Pons (tissue), 1 donor: ENCODE results near the gene COA3.
"Not testable (repeated sequence)": the region's sequence is repeated elsewhere in the genome, so short reads cannot be mapped to it uniquely, and the experiment has no call there.

Source experiments
- DNase-seq: peaks from one replicate; pipeline ENCODE4 v3.0.0-alpha.2; 2016; ENCODE audit warnings: low spot score

The COA3 gene

DNA sequence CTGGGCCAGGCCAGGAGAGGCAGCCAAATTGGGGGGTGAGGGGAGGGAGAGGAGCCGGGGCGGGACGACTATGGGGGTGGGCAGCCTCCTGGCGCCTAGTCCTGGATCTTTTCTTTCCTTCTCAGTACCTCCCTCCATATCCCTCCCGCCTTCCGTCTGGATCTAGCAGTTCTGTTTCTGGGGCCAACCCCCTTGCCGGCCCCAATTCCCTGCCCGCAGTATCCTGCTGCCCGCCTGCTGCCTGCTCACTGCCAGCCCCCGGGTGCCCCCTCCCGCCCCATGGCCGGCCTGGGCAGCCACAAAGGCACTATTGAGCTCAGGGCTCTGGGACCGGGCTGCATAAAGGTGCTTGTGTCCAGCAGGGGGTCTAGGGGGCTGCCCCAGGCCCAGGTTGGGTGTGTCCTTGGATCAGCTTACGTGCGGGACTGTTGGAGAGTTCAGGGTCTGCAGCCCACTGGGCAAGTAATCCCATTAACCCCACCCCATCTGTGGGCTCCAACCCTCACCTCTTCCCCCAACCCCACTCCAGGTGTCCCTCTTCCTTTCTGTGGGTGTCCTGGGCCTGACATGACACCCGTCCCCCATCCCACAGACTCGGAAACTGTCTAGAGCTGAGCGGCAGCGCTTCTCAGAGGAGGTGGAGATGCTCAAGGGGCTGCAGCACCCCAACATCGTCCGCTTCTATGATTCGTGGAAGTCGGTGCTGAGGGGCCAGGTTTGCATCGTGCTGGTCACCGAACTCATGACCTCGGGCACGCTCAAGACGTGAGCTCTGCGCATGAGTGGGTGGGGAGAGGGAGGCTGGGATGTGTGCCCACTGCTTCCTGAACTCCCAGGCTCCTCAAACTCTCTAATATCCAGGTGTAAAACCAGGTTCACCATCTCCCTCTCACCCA is 16.1 kb downstream of the COA3 start:
- no peak for DNase-seq

DNA sequence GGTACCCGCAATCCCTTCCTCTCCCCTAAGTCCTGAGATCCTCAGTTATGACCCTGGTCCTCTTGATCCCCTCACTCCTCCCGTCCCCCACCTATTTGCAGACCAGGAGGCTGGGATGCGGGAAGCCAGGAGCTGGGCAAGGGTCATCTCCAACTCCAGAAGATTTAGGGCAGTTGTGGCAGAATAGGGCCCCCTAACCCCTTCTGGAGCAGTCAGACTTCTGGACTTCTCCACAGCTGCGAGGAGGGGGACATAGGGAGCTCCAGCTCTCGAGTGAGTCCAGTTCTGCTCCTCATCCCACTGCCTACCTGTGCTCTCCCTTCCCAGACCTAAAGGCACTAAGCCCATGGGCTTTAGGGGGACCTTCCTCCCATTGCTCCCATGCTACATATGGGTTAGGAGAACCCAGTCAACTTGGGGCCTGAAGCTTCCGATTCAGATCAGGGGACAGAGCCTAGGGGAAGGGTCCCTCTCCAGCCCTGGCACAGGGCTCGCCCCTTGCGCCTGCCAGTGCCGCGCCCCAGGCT is 16.8 kb downstream of the COA3 start:
- no peak for DNase-seq

DNA sequence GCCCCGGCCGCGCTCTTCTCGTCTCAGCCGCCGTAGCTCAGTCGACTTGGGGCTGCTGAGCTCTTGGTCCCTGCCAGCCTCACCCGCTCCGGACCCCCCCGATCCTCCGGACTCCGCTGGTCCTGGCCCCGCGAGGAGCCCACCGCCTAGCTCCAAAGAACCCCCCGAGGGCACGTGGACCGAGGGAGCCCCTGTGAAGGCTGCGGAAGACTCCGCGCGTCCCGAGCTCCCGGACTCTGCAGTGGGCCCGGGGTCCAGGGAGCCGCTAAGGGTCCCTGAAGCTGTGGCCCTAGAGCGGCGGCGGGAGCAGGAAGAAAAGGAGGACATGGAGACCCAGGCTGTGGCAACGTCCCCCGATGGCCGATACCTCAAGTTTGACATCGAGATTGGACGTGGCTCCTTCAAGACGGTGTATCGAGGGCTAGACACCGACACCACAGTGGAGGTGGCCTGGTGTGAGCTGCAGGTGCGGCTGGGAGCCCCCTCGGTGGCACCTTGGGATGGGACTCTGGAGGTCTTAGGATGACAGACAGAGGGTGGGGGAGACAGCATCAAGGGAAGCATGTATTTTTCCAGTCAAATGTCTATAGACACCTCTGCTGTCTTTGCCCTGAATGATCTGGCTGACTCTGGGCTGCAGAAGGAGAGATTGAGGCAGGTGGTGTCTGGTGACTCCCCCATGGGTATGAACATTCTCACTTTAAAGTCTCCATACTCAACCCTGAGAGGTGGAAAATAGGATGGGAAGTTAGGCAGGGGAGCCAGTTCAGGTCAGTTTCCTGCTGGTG is 17.5 kb downstream of the COA3 start:
- DNase-seq, result no peak

DNA sequence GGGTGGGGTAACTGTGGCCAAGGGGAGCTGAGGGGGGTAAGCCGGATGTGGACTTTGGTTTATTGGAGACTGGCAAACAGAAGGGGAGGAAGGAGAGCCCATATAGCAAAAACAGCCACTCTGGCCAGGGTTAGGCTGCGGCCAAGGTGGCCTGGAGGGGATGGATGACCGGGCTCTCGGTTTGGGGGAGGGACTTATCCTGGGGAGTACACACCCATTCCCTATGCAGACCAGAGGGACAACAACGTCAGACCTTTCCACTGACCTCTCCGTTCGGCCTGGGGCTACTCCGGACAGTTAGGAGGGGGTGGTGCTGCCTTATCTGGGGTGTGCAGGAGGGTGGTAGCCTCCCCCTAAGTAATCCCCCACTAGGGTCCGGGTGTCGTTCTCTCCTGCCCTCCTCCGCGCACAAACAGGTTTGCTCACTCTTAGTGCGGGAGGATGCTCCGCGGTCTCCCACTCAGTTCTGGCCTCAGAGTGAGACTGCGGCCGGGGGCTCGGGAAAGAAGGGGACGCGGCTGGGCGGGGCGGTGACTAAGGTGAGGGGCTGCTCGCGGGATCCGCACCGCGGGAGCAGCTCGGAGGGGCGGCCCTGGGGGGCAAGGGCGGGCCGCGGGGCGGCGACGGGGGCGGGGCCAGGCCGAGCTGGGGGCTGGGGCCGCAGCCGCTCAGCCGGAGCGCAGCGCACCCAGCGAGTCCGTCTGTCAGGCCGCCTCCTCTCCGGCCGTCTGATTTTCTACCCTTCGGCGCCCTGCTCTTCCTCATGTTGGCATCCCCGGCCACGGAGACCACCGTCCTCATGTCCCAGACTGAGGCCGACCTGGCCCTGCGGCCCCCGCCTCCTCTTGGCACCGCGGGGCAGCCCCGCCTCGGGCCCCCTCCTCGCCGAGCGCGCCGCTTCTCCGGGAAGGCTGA is 18.3 kb downstream of the COA3 start, which contains the start of gene WNK4:
Gene WNK4 (plus strand): TSS at position 675 of the 915 bp plus-strand sequence. CDS start 89 bp downstream, at position 764.
- DNase-seq, result no peak

DNA sequence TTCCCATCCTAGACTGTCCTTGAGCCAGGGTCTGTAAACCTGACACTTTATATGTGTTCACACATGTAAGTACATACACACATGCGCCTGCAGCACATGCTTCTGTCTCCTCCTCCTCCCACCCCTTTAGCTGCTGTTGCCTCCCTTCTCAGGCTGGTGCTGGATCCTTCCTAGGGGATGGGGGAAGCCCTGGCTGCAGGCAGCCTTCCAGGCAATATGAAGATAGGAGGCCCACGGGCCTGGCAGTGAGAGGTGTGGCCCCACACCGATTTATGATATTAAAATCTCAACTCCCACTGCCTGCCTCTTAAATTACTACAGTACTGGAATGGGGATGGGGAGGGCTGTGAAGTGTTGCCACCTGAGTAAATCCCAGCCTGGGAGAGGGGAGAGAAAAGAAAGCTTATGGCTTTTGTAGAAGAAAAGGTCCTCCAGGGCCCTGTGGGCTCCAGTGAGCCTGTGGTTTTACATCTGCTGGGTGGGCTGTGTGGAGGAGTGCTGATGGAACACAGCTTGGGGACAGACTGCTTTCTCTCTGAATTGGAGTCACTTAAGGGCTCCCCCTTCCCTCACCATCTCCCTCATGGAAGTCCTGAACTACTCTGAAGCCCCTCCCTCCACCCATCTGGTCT is 19.1 kb downstream of the COA3 start:
- no peak for DNase-seq

DNA sequence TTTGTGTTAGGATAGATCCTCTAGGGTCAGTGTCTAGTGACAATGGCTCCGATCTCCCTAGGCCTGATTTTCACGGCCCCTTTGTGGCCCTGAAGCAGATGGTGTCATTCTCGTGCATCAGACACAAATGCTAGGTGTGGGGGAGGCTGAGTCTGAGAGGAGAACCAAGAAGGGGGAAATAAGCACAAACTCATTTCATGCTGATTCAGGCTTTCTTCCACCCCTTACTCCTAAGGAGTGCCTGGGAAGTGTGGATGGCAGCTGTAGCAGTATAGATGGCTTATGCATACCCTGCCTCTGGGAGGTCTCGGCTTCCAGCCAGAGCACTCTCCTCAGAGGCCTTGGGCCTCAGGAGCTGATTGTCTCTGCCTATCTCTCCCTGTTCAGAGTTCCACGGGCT is 19.9 kb downstream of the COA3 start:
- DNase-seq, result no peak

DNA sequence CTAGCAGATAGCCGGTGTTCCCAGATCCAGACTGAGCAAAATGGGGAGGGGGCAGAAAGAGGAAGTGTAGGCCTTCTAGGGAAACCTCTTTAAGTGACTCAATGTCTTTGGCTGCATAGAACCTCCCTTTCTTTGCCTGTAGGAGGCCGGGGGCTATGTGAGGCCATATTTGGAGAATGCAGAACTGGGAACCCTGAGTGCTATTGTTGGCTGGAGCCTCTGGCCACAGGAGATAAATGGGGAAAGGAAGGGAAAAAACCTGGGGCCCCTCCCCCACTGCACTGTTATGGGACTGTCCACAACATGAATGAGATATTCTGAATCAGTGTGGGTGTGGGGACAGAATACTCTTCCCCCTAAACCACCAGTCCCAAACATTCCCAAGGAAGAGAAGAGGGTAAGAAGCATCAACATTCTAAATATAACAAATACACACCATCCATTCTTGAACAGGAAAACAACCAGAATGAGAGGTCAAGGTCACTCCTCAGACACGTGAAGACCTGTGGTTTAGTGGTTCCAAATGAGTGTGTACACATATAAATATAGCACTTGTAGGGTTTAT is 22.9 kb downstream of the COA3 start:
- no peak for DNase-seq

DNA sequence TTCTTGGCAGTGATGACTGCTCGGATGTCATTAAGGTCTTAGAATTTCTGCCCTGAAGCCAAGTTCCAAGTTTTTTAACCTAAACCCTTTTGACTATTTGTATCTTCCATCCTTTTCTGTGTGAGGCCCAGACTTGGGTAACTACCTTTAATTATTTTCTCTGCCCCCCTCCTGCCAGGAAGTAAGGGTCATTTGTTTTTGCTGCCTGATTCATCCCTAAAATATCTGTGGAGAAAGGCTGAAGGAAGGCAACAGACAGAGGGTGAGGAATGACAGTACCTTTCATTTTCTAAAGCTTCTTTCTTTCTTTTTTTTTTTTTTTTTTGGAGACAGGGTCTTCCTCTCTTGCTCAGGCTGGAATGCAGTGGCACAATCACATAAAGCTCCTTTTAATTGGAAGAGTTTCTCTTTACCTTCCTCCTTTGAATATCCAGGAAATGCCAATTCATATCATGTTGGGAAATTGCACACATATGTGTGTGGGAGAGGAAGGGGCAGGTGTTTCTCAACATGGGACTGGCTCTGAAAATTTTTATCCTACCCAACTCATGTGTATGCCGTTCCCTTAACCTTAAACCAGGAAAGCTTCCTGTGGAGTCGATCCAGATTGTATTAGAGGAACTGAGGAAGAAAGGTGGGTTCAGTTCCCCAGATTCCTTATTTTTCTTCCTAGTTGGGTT is 24.3 kb downstream of the COA3 start:
- DNase-seq, result no peak

DNA sequence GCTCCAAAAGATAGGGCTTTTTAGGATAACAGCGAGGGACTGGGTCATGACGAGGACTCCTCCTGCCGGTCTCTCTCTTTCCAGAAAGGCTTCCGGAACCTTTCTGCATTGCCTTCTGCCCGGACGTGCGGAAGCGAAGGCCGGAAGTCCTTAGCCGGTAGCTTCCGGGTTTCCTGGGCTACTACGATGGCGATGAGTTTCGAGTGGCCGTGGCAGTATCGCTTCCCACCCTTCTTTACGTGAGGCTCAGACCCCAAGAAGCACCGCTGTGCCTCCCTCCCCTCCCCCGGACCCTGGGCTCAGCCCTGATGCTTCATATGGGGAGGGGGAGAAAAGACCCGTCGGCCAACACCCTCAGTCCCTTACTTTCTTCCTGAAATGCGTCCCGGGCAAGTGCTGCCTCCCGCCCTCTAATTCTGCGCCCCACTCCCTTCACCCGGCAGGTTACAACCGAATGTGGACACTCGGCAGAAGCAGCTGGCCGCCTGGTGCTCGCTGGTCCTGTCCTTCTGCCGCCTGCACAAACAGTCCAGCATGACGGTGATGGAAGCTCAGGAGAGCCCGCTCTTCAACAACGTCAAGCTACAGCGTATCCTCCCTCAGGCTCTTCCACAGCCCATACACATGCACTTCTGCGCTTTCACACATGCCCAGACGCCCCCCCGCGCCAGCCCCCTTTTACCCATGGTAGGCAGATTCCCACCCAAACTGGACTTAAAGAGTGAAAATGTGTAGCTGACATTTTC is 25.0 kb downstream of the COA3 start, which contains the start of gene VPS25:
Gene VPS25 (plus strand): TSS at position 160 of the 746 bp plus-strand sequence. CDS start 27 bp downstream, at position 187.
- DNase-seq, result peak; percentile 84

DNA sequence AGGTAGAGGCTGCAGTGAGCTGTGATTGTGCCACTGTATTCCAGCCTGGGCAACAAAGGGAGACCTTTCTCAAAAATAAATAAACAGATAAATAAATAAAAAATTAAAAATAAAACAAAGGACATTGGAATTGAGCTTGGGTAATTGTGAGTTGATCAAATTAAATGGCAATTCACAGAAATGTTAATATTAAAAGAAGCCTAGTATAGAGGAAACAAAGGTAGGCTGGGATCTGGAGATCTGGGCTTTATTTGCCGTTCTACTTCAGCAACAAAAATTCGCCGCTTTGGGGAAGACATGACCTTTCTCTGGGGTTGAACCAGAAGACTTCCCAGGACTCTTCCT is 25.6 kb downstream of the COA3 start:
- no peak for DNase-seq

DNA sequence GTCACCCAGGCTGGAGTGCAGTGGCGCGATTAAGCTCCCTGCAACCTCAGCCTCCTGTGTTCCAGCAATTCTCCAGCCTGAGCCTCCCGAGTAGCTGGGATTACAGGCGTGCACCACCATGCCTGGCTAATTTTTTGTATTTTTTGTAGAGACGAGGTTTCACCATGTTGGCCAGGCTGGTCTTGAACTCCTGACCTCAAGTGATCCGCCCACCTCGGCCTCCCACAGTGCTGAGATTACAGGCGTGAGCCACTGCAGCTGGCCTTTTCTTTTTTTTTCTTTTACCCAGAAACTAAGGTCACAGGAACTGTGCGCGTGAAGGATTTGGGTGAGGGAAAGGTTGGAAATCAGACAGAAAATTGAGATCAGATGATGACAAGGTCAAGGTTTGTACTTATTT is 28.5 kb downstream of the COA3 start:
- not testable (repeated sequence) for DNase-seq

DNA sequence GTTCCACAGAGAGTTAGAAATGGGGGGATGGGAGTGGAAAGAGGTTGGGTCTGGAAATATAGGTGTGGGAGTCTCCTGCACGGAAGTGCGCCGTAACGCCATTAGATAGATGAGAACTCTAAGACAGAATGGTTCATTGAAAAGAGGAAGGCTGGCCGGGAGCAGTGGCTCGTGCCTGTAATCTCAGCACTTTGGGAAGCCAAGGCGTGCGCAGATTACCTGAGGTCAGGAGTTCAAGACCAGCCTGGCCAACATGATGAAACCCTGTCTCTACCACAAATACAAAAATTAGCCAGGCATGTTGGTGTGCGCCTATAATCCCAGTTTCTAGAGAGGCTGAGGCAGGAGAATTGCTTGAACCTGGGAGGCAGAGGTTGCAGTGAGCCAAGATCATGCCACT is 30.5 kb downstream of the COA3 start:
- not testable (repeated sequence) for DNase-seq

DNA sequence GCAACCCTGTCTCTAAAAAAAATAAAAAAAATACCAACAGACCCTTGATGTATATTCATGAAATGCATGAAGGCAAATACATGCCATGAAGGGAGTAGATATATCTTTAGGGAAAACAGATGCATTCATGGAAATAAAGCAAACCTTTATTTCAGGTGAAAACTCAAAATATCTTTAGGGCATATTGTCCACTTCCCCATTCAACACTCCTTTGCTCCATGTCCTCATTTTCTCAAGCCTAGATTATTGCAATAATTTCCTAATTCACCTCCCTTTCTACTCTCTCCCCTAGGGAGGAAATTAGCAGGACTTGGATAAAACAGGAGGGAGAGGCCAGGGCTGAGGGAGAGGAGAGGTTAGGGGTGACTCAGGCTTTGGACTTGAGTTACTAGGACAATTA is 31.0 kb downstream of the COA3 start:
- no peak for DNase-seq

DNA sequence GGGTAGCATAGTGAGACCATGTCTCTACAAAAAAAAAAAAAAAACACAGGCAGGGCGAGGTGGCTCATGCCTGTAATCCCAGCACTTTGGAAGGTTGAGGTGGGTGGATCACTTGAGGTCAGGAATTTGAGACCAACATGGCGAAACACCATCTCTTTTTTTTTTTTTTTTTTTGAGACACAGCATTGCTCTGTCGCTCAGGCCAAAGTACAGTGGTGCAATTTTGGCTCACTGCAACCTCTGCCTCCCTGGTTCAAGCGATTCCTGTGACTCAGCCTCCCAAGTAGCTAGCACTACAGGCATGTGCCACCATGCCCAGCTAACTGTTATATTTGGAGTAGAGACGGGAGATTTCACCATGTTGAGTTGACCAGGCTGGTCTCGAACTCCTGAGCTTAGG is 32.4 kb downstream of the COA3 start:
- DNase-seq, result no peak

DNA sequence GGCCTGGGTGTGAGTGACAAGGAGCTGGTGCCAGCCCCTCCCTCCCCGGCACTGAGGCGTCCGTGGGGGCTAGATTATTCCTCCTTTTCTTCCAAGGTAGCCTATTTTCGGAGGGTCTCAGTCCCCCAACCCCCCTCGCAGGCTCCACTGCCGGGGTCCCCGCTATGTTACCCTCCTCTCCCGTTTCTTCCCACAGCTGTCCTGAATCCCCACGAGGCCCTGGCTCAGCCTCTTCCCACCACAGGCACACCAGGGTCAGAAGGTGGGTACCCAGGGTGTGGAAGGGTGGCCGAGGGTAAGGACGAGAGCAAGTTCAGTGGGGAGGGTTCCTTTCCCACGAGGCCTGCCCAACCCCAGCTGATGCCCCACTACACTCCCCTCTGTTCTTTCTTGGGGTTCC is 36.9 kb downstream of the COA3 start:
- DNase-seq, result no peak

DNA sequence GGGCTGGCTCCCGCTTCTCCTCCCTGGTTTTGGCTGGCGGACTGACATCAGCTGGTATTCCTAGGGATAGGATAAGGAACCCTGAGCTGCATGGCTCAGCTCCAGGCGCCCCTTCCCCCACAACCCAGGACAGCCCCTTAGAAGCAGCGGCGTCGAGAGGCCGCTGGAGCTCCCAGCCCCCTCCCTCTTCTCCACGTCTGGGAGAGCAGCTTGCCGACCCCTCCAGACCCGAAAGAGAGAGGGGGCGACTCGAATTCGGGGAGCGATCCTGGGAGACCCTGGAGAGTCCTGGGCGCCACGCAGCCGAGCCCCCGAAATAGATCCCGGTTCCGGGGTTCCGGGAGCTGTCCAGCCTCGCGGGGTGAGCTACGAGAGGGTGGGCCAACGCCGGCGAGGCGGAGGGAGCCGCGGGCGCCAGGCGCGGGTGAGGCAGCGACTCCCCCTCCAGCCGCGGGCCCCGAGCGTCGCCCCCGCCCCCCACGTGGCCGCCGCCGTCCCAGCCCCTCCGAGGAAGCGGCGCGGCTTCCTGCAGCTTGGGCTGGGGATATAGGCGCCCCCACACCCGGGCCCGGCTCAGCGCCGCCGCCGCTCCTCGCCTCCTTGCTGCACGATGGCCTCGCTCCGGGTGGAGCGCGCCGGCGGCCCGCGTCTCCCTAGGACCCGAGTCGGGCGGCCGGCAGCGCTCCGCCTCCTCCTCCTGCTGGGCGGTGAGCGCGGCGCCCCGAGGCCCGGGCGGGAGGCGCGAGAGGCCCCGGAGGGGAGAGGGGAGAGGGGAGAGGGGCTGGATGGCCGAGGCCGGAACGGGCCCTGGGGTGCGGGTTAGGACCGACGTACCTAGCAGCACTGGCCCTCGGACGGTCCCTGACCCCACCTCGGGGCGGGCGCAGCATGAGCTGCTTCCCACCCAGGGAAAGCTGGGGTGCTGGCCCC is 37.6 kb downstream of the COA3 start, which contains the start of gene RAMP2:
Gene RAMP2 (plus strand): TSS at position 576 of the 930 bp plus-strand sequence. CDS start 35 bp downstream, at position 611.
- DNase-seq, result no peak

DNA sequence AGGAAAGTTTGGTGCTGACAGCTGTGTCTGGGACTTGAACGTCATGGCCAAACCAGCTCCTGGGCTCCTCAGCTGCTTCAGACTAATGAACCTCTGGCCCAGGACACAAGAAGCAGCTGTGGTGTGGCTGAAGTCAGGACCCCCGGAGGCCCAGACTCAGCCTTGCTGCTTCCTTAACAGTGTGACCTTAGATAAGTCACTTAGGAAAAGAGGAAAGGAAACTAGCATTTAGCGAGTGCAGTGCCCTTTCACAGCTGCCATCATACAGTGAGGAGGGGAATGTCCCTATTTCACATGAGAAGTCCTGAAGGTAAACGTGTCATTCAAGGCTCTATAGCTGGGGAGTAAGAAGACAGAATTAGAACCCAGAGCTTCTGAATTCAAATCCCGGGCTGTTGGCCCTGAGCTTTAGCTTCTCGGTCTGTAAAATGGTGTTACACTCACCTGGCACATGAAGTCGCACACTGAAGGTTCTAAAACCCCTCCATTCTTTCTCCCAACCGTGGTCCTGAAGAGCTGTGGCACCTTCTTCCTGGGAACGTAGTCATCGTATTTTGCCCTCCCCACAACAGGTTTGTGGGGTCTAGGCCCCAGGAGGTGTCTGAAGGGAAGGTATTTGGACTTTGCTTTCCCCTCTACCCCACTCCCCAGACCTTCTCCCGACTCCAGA is 38.4 kb downstream of the COA3 start:
- DNase-seq, result no peak

DNA sequence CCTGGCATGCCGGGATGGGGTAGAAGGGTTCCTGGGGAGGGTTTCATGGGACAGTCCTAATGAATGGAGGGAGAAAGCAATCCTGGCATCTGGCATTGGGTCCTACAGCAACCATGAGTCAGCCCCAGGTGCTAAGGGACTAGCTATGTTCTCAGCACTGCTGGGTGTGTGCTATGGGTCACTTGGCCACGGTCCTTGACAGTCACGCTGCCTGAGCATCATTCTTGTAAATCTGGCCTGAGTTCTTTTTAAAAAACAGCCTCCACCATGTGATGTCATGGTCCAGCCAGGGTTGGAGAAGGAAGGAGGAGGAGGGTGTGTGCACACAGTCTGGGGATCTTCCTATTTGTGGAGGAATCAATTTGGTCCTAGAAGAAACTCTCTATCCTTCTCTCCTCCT is 43.7 kb downstream of the COA3 start:
- DNase-seq, result no peak
